ENCODE data around the gene LRIG2.

DNA sequence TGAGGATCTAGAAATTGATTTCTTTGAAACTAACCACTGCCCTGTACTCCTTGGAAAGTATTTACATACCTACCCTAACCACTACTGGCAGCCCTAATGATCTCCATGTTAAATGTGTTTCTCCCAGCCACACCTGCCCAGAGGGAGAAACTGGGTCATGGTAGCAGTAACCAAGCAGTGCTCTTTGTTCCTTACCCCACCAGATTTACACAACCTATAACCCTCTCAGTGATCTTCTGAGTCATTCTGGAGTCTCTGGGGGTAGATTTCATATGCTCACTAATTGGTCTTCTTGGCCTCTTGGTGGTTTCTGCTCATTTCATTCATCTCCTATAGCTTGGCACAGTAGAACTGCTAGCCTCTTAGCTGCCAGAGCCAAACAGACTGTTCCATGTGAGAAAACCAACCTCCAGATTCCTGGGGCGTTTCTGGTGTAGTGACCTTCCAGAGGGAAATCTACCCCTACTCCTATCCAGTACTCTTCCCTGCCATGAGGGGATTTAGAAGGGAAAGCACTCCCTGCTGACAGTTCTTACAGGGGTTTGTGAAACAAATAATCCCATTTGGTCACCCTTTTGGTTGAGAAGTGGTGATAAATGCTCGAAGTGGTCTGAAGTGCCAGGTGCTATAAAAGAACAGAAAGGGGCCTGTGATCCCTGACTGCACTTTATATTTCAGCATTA is 36.2 kb upstream of the LRIG2 start:
- TF ChIP-seq, protein P1, sequence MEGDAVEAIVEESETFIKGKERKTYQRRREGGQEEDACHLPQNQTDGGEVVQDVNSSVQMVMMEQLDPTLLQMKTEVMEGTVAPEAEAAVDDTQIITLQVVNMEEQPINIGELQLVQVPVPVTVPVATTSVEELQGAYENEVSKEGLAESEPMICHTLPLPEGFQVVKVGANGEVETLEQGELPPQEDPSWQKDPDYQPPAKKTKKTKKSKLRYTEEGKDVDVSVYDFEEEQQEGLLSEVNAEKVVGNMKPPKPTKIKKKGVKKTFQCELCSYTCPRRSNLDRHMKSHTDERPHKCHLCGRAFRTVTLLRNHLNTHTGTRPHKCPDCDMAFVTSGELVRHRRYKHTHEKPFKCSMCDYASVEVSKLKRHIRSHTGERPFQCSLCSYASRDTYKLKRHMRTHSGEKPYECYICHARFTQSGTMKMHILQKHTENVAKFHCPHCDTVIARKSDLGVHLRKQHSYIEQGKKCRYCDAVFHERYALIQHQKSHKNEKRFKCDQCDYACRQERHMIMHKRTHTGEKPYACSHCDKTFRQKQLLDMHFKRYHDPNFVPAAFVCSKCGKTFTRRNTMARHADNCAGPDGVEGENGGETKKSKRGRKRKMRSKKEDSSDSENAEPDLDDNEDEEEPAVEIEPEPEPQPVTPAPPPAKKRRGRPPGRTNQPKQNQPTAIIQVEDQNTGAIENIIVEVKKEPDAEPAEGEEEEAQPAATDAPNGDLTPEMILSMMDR (conservative IDR thresholded peaks at IDR 0.05 in 1 of 2, IDR thresholded peaks at IDR 0.05 in 1 of 2; ENCODE audit: low read depth in 1 of 2, low read length in 2 of 2): no peak
- no peak for TF ChIP-seq EZH2 (IDR thresholded peaks at IDR 0.05; ENCODE audit: low read length, missing control alignments)
